ENCODE measurements around the gene UCP3. TPM values are rescaled to one million over a fixed set of nuclear protein-coding genes. Genes with fewer than 3 reads are reported as not detected.

UCP3 gene
- total RNA-seq, 3 donors from 2014 or later = 1.6 to 5.9 (median 1.8) TPM

DNA sequence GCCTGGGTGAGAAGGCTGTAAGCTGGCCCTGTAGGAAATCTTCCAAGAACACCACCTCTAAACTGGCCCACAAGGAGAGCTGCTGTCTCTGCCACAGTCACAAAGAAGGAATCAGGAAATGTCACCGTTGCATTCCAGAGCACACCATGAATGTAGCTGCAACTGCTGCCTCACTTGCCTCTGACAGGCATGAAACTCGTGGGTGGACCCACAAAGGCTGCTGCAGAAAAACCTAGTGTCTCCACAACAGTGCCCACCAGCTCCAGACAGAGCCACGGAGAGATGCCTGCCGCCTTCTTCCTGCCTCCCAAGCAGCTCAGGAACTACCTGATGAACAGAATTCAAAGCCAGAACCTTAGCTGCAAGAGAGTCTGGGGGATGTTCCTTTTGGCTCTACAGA is 47.6 kb downstream of the UCP3 start:
- Histone ChIP-seq H3K36me3 (no peaks in the 10 kb centered on the region), H3K9me3 (no peaks in the 10 kb centered on the region), H3K27ac (no peak overlapping the region), H3K4me1 (no peaks in the 10 kb centered on the region), H3K27me3 (no peaks in the 10 kb centered on the region), H3K4me3 (no peak overlapping the region)
- intact Hi-C loops (cut with DNase I; ENCODE audit: low total_unique reads) = no loop called here
- no peak for TF ChIP-seq POLR2AphosphoS5 (IDR thresholded peaks at IDR 0.05)
- TF ChIP-seq POLR2A (IDR thresholded peaks at IDR 0.05) = no peak
- TF ChIP-seq, protein P1, sequence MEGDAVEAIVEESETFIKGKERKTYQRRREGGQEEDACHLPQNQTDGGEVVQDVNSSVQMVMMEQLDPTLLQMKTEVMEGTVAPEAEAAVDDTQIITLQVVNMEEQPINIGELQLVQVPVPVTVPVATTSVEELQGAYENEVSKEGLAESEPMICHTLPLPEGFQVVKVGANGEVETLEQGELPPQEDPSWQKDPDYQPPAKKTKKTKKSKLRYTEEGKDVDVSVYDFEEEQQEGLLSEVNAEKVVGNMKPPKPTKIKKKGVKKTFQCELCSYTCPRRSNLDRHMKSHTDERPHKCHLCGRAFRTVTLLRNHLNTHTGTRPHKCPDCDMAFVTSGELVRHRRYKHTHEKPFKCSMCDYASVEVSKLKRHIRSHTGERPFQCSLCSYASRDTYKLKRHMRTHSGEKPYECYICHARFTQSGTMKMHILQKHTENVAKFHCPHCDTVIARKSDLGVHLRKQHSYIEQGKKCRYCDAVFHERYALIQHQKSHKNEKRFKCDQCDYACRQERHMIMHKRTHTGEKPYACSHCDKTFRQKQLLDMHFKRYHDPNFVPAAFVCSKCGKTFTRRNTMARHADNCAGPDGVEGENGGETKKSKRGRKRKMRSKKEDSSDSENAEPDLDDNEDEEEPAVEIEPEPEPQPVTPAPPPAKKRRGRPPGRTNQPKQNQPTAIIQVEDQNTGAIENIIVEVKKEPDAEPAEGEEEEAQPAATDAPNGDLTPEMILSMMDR (IDR thresholded peaks at IDR 0.05) = no peak
- DNase-seq (ENCODE audit: low spot score in 2 of 2) = peak in 1 of 2 donors; percentile 28

DNA sequence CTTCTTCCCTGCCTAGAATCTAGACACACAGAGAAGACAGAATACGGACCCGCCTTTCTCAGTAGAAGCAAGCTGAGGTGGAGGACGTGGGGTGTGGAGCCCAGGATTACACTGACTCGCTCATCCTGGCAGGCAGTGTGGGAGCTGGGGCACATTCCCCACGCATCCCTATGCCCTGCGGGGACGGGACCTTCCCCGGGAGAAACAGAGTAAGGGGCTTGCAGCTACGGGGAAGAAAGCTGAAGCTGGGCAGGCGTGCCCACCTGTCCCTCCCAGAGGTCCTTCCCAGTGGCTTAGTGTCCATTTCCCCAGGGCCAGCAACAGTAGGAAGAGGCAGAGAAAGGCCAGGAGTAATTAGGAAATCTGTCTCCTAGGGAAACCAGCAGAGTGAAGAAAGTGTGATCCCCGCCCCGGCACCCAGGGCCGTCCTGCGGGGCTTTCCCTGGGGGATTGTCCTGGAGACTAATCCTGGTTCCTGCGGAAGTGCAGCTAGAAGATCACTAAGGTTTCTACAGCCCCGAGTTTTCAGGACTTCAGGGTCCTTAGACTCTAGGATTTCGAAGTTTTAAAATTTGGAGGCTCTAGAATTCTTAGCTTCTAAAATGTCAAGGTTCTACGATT is 50.3 kb downstream of the UCP3 start:
- H3K4me1 ChIP-seq = no peaks in the 10 kb centered on the region
- intact Hi-C loops (cut with DNase I; ENCODE audit: low total_unique reads) = no loop called here
- H3K27ac ChIP-seq = no peak overlapping the region
- H3K27me3 ChIP-seq = no peaks in the 10 kb centered on the region
- no peaks in the 10 kb centered on the region for H3K36me3 ChIP-seq
- TF ChIP-seq POLR2AphosphoS5 (IDR thresholded peaks at IDR 0.05) (no peak), POLR2A (IDR thresholded peaks at IDR 0.05) (no peak)
- TF ChIP-seq, protein P1 (IDR thresholded peaks at IDR 0.05) = no peak
- no peak overlapping the region for H3K4me3 ChIP-seq
- no peaks in the 10 kb centered on the region for H3K9me3 ChIP-seq
- DNase-seq (ENCODE audit: low spot score in 2 of 2) = no peak

DNA sequence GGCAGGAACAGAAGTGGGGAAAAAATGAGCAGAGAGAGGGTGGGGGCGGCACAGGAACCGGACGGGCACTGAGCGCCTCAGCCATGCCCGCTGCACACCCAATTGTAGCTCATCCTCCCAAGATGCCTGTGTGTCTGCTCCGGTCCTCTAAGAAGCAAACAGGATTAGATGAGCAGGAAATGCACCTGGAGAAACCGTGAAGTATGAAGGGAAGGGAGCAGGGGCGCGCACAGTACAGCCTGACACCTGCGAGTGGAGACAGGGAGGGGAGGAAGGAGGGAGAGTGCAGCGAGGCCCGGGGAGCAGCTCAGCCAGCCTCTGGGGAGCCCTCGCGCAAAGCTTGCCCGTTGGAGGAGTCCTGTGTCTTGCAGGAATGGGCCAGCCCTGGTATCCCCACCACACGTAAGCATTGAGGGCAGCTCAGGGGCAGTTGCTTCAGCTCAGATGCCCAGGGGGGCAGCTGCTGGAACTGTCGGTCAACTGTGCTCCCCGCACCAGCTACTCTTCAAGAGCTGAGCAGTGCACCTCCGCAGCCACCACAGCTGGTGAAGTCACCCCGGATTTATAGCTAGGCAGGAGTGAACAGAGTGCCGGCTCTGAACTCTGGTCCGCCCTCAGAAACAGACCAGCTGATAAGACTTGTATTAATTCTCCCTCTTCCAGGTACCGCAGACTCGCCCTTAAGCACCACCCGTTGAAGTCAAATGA is 51.1 kb downstream of the UCP3 start:
- DNase-seq (ENCODE audit: low spot score in 2 of 2) = no peak
- no peak for TF ChIP-seq POLR2AphosphoS5 (IDR thresholded peaks at IDR 0.05)
- TF ChIP-seq POLR2A (IDR thresholded peaks at IDR 0.05) = no peak
- TF ChIP-seq, protein P1 (IDR thresholded peaks at IDR 0.05) = no peak
- Histone ChIP-seq H3K4me1 (no peaks in the 10 kb centered on the region), H3K27ac (no peak overlapping the region), H3K27me3 (no peaks in the 10 kb centered on the region), H3K9me3 (no peaks in the 10 kb centered on the region), H3K36me3 (no peaks in the 10 kb centered on the region), H3K4me3 (no peak overlapping the region)
- intact Hi-C loops (cut with DNase I; ENCODE audit: low total_unique reads) = no loop called here

DNA sequence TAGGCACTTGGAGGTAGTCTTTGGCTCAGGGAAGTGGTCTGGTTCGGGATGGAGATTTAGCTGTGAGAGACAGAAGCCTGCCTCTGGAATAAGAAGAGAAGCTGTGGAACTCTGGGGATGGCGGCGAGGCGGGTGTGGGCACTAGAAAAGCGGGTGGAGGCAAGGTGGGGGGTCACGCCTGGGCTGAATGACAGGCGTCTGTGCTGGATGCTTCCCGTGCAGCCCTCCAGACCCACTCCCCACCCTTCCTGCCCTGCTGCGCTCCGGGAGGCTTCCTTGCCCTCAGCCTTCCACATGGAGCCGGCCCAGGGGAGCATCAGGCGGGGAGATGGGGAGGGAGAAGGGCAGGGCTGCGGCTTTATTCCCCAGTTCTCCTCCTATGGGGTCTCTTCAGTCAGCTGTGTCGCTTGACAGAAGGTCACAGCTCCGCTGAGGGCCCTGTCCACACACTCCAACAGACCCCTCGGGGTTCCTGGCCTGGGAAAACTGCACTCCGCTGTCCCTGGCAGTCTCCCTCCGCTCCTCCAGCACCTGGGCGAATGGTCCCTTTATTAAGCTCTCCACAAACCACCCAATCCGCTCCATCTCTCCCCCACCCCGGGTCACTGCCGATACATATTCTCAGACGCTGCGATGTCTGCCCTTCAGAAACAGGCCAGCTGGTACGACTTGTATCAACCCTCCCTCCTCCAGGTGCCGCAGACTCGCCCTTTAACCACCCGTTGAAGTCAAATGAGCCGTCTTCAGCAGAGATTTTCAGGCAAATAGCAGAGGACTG is 51.8 kb downstream of the UCP3 start:
- DNase-seq (ENCODE audit: low spot score in 2 of 2) = no peak
- intact Hi-C loops (cut with DNase I; ENCODE audit: low total_unique reads) = no loop called here
- Histone ChIP-seq H3K4me3 (no peak overlapping the region), H3K9me3 (no peaks in the 10 kb centered on the region), H3K4me1 (no peaks in the 10 kb centered on the region), H3K27me3 (no peaks in the 10 kb centered on the region), H3K36me3 (no peaks in the 10 kb centered on the region), H3K27ac (no peak overlapping the region)
- TF ChIP-seq POLR2AphosphoS5 (IDR thresholded peaks at IDR 0.05) (no peak), POLR2A (IDR thresholded peaks at IDR 0.05) (no peak)
- TF ChIP-seq, protein P1 (IDR thresholded peaks at IDR 0.05) = no peak

DNA sequence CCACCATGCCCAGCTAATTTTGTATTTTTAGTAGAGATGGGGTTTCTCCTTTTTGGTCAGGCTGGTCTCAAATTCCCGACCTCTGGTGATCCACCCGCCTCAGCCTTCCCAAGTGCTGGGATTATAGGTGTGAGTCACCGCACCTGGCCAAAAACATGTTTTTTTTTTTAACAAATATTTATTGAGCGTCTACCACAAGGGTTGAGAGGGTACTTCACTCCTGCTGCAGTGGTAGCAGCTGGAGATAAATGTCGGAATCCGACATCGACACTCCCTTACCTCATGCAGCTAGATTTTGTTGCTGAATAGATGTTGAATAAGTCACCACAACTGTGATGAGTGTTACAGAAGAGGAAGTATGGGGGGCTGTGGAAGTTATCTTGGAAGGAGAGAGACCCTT is 57.1 kb downstream of the UCP3 start:
- no peaks in the 10 kb centered on the region for H3K4me1 ChIP-seq

More for the DNA sequence above, 57.1 kb downstream of the UCP3 start:
- intact Hi-C loops (cut with DNase I; ENCODE audit: low total_unique reads) = no loop called here
- Histone ChIP-seq H3K27me3 (no peaks in the 10 kb centered on the region), H3K36me3 (no peaks in the 10 kb centered on the region), H3K9me3 (no peaks in the 10 kb centered on the region), H3K27ac (no peak overlapping the region), H3K4me3 (no peak overlapping the region)
- DNase-seq (ENCODE audit: low spot score in 2 of 2) = no peak
- no peak for TF ChIP-seq POLR2A (IDR thresholded peaks at IDR 0.05)
- no peak for TF ChIP-seq POLR2AphosphoS5 (IDR thresholded peaks at IDR 0.05)
- TF ChIP-seq, protein P1 (IDR thresholded peaks at IDR 0.05) = no peak

All from breast epithelium (tissue), 4 donors.